Lower lobe of right lung (tissue), 2 donors: ENCODE measurements around the gene PTGR2. TPM values are rescaled to one million over a fixed set of nuclear protein-coding genes. Genes with fewer than 3 reads are reported as not detected.

Source experiments
- ATAC-seq, 2 donors: fragments of 200-7000 bp; cut with Tn5 transposase; one replicate each; pipeline ENCODE4 v1.9.1; 2020 to 2022; ENCODE audit warnings: mild to moderate bottlenecking in 2 of 2, moderate library complexity in 2 of 2
- DNase-seq: peaks from one replicate; pipeline ENCODE4 v3.0.0-alpha.2; 2020
- H3K27ac ChIP-seq: fragments of 200-600 bp; one replicate; pipeline ENCODE4 v1.8.0; 2022
- H3K27me3 ChIP-seq: fragments of 200-600 bp; one replicate; pipeline ENCODE4 v1.8.0; 2022; ENCODE audit warnings: low read depth
- H3K36me3 ChIP-seq: fragments of 200-600 bp; one replicate; pipeline ENCODE4 v1.8.0; 2022; ENCODE audit warnings: mild to moderate bottlenecking
- H3K4me1 ChIP-seq: fragments of 200-600 bp; one replicate; pipeline ENCODE4 v1.8.0; 2022
- H3K4me3 ChIP-seq: fragments of 200-600 bp; one replicate; pipeline ENCODE4 v1.8.0; 2022; ENCODE audit warnings: mild to moderate bottlenecking
- H3K9me3 ChIP-seq: fragments of 200-600 bp; one replicate; pipeline ENCODE4 v1.8.0; 2022
- CTCF ChIP-seq: fragments of 200-600 bp; IDR thresholded peaks from one replicate; pipeline ENCODE4 v1.8.0; 2022; ENCODE audit warnings: antibody characterized with exemption, mild to moderate bottlenecking
- intact Hi-C: fragments of 100-400 bp; cut with DNase I; formaldehyde crosslinking; loops from one replicate; pipeline ENCODE4 v1.11.0; 2022
- total RNA-seq: library from RNA; stranded (reverse); fragmentation: NEBNext Ultra II Directional; extraction: Animal tissue kit (Norgen Biotek cat#: 25700); gene quantifications from one replicate; pipeline ENCODE4 v1.2.1, GENCODE V29; 2021
- donor health status: DM: no; HTN: yes; CAD: no; lungs with severe emphysema.

The PTGR2 gene
- total RNA-seq, 1 donor from 2014 or later = 10.8 TPM

GRCh38 chr14:73843296-73843695, 8.3 kb upstream of the PTGR2 start:
- no peak overlapping the region for H3K27ac ChIP-seq
- intact Hi-C loops = no loop called here
- no peak for TF ChIP-seq CTCF
- ATAC-seq = no peak
- H3K36me3 ChIP-seq = no peaks in the 10 kb centered on the region
- DNase-seq = no peak
- no peaks in the 10 kb centered on the region for H3K27me3 ChIP-seq
- no peaks in the 10 kb centered on the region for H3K9me3 ChIP-seq
- no peak overlapping the region for H3K4me3 ChIP-seq
- H3K4me1 ChIP-seq = no peaks in the 10 kb centered on the region

GRCh38 chr14:73846947-73847346, 4.7 kb upstream of the PTGR2 start:
- no peak for DNase-seq
- no peak for ATAC-seq
- no peak overlapping the region for H3K27ac ChIP-seq
- intact Hi-C loops = no loop called here
- no peak for TF ChIP-seq CTCF
- no peaks in the 10 kb centered on the region for H3K27me3 ChIP-seq
- H3K4me1 ChIP-seq = peaks cover 9% of the 10 kb centered on the region
- H3K36me3 ChIP-seq = no peaks in the 10 kb centered on the region
- no peak overlapping the region for H3K4me3 ChIP-seq
- no peaks in the 10 kb centered on the region for H3K9me3 ChIP-seq

- ATAC-seq = peak in 1 of 2 donors; percentile 5
- peak overlapping the region; percentile 70 for H3K4me3 ChIP-seq
- H3K36me3 ChIP-seq = no peaks in the 10 kb centered on the region
- no peaks in the 10 kb centered on the region for H3K9me3 ChIP-seq
- no peaks in the 10 kb centered on the region for H3K27me3 ChIP-seq
- intact Hi-C loops = no loop called here
- peaks cover 21% of the 10 kb centered on the region for H3K4me1 ChIP-seq
- DNase-seq = no peak
- no peak for TF ChIP-seq CTCF
- H3K27ac ChIP-seq = peak overlapping the region; percentile 94
These were observed 631 bp upstream of the PTGR2 start for GRCh38 chr14:73851000-73851399.

GRCh38 chr14:73859145-73859544, 7.5 kb downstream of the PTGR2 start:
- H3K36me3 ChIP-seq = no peaks in the 10 kb centered on the region
- no peak for ATAC-seq
- H3K4me3 ChIP-seq = no peak overlapping the region
- intact Hi-C loops = no loop called here
- DNase-seq = no peak
- no peaks in the 10 kb centered on the region for H3K4me1 ChIP-seq
- H3K9me3 ChIP-seq = no peaks in the 10 kb centered on the region
- H3K27ac ChIP-seq = no peak overlapping the region
- TF ChIP-seq CTCF = no peak
- no peaks in the 10 kb centered on the region for H3K27me3 ChIP-seq

DNA sequence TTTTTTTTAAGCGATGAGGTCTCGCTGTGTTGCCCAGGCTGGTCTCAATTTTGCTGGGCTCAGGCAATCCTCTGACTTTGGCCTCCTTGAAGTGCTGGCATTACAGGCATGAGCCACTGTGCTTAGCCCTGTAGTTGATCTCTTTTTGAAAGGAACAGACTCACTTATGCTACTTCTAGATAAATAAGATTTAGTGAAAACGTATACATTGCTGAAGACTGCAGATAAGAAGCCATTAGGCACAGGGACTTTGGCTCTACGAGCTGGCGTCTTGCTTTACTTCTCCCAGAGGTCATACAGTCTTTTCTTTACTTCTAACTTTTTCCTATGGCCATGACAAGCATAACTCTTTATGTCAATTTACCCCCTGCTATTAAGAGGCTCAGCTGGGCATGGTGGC, 9.4 kb downstream of the PTGR2 start:
- TF ChIP-seq CTCF = no peak

DNA sequence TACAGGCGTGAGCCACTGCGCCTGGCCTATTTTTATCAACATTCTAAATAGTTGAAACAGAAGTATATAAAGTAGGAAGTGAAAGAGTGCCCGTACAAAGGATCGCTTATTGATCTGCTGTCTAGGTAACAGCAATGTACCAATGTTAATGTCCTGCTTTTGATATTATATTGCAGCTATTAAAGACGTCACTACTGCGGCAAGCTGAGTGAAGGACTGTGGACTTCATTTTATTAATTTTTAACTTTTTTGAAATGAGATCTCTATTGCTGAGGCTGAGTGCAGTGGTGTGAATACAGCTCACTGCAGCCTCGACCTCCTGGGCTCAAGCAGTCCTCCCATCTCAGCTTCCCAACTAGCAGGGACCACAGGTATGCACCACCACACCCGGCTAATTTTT, 10.8 kb downstream of the PTGR2 start:
- no peak for DNase-seq
- Histone ChIP-seq H3K27ac (no peak overlapping the region), H3K4me3 (no peak overlapping the region), H3K27me3 (no peaks in the 10 kb centered on the region), H3K36me3 (peaks cover 9% of the 10 kb centered on the region), H3K9me3 (no peaks in the 10 kb centered on the region), H3K4me1 (no peaks in the 10 kb centered on the region)
- TF ChIP-seq CTCF = no peak
- intact Hi-C loops = no loop called here
- ATAC-seq = no peak

More for the DNA sequence above, 9.4 kb downstream of the PTGR2 start:
- Histone ChIP-seq H3K9me3 (no peaks in the 10 kb centered on the region), H3K4me3 (no peak overlapping the region), H3K27me3 (no peaks in the 10 kb centered on the region), H3K36me3 (peaks cover 5% of the 10 kb centered on the region), H3K27ac (no peak overlapping the region), H3K4me1 (no peaks in the 10 kb centered on the region)
- intact Hi-C loops = no loop called here
- no peak for ATAC-seq
- DNase-seq = no peak
